Ishikawa (cell line): ENCODE results near the gene FNDC11.

ENCODE experiments used
- CREB1 ChIP-seq: IDR thresholded peaks from 2 replicates; pipeline ENCODE4 v1.6.1; 2012; ENCODE audit warnings: low read depth
- EGR1 ChIP-seq: IDR thresholded peaks from 2 replicates; pipeline ENCODE4 v1.6.1; 2012
- EP300 ChIP-seq: IDR thresholded peaks from 2 replicates; pipeline ENCODE4 v1.6.1; 2012; ENCODE audit warnings: borderline replicate concordance
- FOXM1 ChIP-seq: IDR thresholded peaks from 2 replicates; pipeline ENCODE4 v1.6.1; 2012; ENCODE audit warnings: low read depth, borderline replicate concordance
- NFIC ChIP-seq: IDR thresholded peaks from 2 replicates; pipeline ENCODE4 v1.6.1; 2012
- RAD21 ChIP-seq: IDR thresholded peaks from 2 replicates; pipeline ENCODE4 v1.6.1; 2012; ENCODE audit warnings: low read depth
- TAF1 ChIP-seq: IDR thresholded peaks from 2 replicates; pipeline ENCODE4 v1.6.1; 2012; ENCODE audit warnings: low read depth, mild to moderate bottlenecking
- TCF12 ChIP-seq: IDR thresholded peaks from 2 replicates; pipeline ENCODE4 v1.6.1; 2012; ENCODE audit warnings: low read depth
- TEAD4 ChIP-seq: IDR thresholded peaks from 2 replicates; pipeline ENCODE4 v1.6.1; 2012
- YY1 ChIP-seq: IDR thresholded peaks from 2 replicates; pipeline ENCODE4 v1.6.1; 2012; ENCODE audit warnings: low read depth
- ZBTB7A ChIP-seq: IDR thresholded peaks from 2 replicates; pipeline ENCODE4 v1.6.1; 2012; ENCODE audit warnings: low read depth
- TF ChIP-seq, protein P1 (sequence below): IDR thresholded peaks from 2 replicates; pipeline ENCODE4 v1.6.1; 2012
- TF ChIP-seq, protein P2 (sequence below): IDR thresholded peaks from 2 replicates; pipeline ENCODE4 v1.6.1; 2012; ENCODE audit warnings: low read depth, mild to moderate bottlenecking

GRCh38 chr20:63587256-63587655, 33.3 kb downstream of the FNDC11 start:
- no peak for TF ChIP-seq TAF1
- TF ChIP-seq YY1, result no peak
- no peak for TF ChIP-seq RAD21
- no peak for TF ChIP-seq TCF12
- TF ChIP-seq EP300, result no peak
- TF ChIP-seq, protein P1, sequence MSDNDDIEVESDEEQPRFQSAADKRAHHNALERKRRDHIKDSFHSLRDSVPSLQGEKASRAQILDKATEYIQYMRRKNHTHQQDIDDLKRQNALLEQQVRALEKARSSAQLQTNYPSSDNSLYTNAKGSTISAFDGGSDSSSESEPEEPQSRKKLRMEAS, result no peak
- no peak for TF ChIP-seq CREB1
- no peak for TF ChIP-seq NFIC
- TF ChIP-seq, protein P2, sequence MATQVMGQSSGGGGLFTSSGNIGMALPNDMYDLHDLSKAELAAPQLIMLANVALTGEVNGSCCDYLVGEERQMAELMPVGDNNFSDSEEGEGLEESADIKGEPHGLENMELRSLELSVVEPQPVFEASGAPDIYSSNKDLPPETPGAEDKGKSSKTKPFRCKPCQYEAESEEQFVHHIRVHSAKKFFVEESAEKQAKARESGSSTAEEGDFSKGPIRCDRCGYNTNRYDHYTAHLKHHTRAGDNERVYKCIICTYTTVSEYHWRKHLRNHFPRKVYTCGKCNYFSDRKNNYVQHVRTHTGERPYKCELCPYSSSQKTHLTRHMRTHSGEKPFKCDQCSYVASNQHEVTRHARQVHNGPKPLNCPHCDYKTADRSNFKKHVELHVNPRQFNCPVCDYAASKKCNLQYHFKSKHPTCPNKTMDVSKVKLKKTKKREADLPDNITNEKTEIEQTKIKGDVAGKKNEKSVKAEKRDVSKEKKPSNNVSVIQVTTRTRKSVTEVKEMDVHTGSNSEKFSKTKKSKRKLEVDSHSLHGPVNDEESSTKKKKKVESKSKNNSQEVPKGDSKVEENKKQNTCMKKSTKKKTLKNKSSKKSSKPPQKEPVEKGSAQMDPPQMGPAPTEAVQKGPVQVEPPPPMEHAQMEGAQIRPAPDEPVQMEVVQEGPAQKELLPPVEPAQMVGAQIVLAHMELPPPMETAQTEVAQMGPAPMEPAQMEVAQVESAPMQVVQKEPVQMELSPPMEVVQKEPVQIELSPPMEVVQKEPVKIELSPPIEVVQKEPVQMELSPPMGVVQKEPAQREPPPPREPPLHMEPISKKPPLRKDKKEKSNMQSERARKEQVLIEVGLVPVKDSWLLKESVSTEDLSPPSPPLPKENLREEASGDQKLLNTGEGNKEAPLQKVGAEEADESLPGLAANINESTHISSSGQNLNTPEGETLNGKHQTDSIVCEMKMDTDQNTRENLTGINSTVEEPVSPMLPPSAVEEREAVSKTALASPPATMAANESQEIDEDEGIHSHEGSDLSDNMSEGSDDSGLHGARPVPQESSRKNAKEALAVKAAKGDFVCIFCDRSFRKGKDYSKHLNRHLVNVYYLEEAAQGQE, result no peak
- TF ChIP-seq TEAD4, result no peak
- TF ChIP-seq FOXM1, result no peak
- no peak for TF ChIP-seq EGR1
- no peak for TF ChIP-seq ZBTB7A
